DOHH2 (cell line): ENCODE measurements around the gene KLK2.

ENCODE experiments used
- H3F3A ChIP-seq: fragments of 200-600 bp; sonication (generic), shearing (Covaris generic); 2 replicates; pipeline ENCODE4 v1.6.0; 2016; ENCODE audit warnings: antibody characterized with exemption, mild to moderate bottlenecking; ENCODE audit not compliant: control insufficient read depth, insufficient read depth
- H3K27ac ChIP-seq: fragments of 200-600 bp; sonication (generic); 2 replicates; pipeline ENCODE4 v1.5.1; 2014; ENCODE audit warnings: low read depth, mild to moderate bottlenecking, low read length, moderate library complexity
- H3K27me3 ChIP-seq: fragments of 200-600 bp; sonication (generic); 2 replicates; pipeline ENCODE4 v1.6.1; 2014; ENCODE audit warnings: mild to moderate bottlenecking, low read length, mixed read lengths; ENCODE audit not compliant: control insufficient read depth
- H3K36me3 ChIP-seq: fragments of 200-600 bp; sonication (generic); 2 replicates; pipeline ENCODE4 v1.6.1; 2014; ENCODE audit warnings: mild to moderate bottlenecking, low read length, moderate library complexity, mixed read lengths; ENCODE audit not compliant: control insufficient read depth
- H3K4me1 ChIP-seq: fragments of 200-600 bp; sonication (generic); 2 replicates; pipeline ENCODE4 v1.6.1; 2014; ENCODE audit warnings: mild to moderate bottlenecking, low read length, mixed read lengths; ENCODE audit not compliant: control insufficient read depth
- H3K4me2 ChIP-seq: fragments of 200-600 bp; sonication (generic); 2 replicates; pipeline ENCODE4 v1.6.0; 2014; ENCODE audit warnings: mild to moderate bottlenecking, low read length, moderate library complexity
- H3K4me3 ChIP-seq: fragments of 200-600 bp; sonication (generic); 2 replicates; pipeline ENCODE4 v1.5.1; 2014; ENCODE audit warnings: mild to moderate bottlenecking, low read length, mixed read lengths
- H3K79me2 ChIP-seq: fragments of 200-600 bp; sonication (generic); 2 replicates; pipeline ENCODE4 v1.6.1; 2014; ENCODE audit warnings: mild to moderate bottlenecking, low read length, mixed read lengths; ENCODE audit not compliant: control insufficient read depth
- H3K9me2 ChIP-seq: fragments of 200-600 bp; sonication (generic); replicated peaks from 2 replicates; pipeline ENCODE4 v1.6.1; 2014; ENCODE audit warnings: mild to moderate bottlenecking, low read length, mixed read lengths; ENCODE audit not compliant: control insufficient read depth
- H3K9me3 ChIP-seq: fragments of 200-600 bp; sonication (generic); 2 replicates; pipeline ENCODE4 v1.6.1; 2014; ENCODE audit warnings: antibody characterized with exemption, low read length, mixed read lengths; ENCODE audit not compliant: control insufficient read depth, insufficient read depth
- H4K20me1 ChIP-seq: fragments of 200-600 bp; sonication (generic); 2 replicates; pipeline ENCODE4 v1.6.0; 2014; ENCODE audit warnings: low read depth, mild to moderate bottlenecking, antibody characterized with exemption, low read length, moderate library complexity; ENCODE audit not compliant: control insufficient read depth, insufficient read depth
- CTCF ChIP-seq: fragments of 200-600 bp; sonication (generic); IDR thresholded peaks from one replicate; pipeline ENCODE4 v1.5.1; 2014; ENCODE audit warnings: antibody characterized with exemption, mild to moderate bottlenecking, low read depth, low read length; ENCODE audit not compliant: poor library complexity, severe bottlenecking
- EZH2phosphoT487 ChIP-seq: fragments of 200-600 bp; sonication (generic); IDR thresholded peaks from 2 replicates; pipeline ENCODE4 v1.6.1; 2017; ENCODE audit warnings: borderline replicate concordance, mild to moderate bottlenecking, antibody characterized with exemption, low read length, moderate library complexity, mixed read lengths

Gene KLK2

DNA sequence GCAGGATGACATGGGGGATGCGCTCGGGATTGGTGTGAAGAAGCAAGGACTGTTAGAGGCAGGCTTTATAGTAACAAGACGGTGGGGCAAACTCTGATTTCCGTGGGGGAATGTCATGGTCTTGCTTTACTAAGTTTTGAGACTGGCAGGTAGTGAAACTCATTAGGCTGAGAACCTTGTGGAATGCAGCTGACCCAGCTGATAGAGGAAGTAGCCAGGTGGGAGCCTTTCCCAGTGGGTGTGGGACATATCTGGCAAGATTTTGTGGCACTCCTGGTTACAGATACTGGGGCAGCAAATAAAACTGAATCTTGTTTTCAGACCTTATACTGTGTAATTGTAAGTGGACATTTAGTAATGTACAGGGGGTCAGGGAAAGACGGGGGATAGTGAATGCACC is 7.0 kb downstream of the KLK2 start:
- Histone ChIP-seq H3F3A (no peaks in the 10 kb centered on the region), H3K9me2 (no peaks in the 10 kb centered on the region), H4K20me1 (no peaks in the 10 kb centered on the region), H3K4me2 (no peak overlapping the region), H3K36me3 (no peaks in the 10 kb centered on the region), H3K4me3 (no peak overlapping the region), H3K4me1 (no peaks in the 10 kb centered on the region), H3K9me3 (no peaks in the 10 kb centered on the region), H3K27ac (no peak overlapping the region), H3K27me3 (peaks cover 33% of the 10 kb centered on the region), H3K79me2 (no peaks in the 10 kb centered on the region)
- TF ChIP-seq CTCF (no peak), EZH2phosphoT487 (no peak)

GRCh38 chr19:50882188-50882587 is 8.9 kb downstream of the KLK2 start:
- Histone ChIP-seq H3K79me2 (no peaks in the 10 kb centered on the region), H4K20me1 (no peaks in the 10 kb centered on the region), H3K27ac (no peak overlapping the region), H3K4me2 (no peak overlapping the region), H3K4me1 (no peaks in the 10 kb centered on the region), H3K36me3 (no peaks in the 10 kb centered on the region), H3K4me3 (no peak overlapping the region), H3K27me3 (peaks cover 30% of the 10 kb centered on the region), H3K9me2 (no peaks in the 10 kb centered on the region), H3F3A (no peaks in the 10 kb centered on the region), H3K9me3 (no peaks in the 10 kb centered on the region)
- no peak for TF ChIP-seq EZH2phosphoT487
- TF ChIP-seq CTCF = peak; percentile 54

DNA sequence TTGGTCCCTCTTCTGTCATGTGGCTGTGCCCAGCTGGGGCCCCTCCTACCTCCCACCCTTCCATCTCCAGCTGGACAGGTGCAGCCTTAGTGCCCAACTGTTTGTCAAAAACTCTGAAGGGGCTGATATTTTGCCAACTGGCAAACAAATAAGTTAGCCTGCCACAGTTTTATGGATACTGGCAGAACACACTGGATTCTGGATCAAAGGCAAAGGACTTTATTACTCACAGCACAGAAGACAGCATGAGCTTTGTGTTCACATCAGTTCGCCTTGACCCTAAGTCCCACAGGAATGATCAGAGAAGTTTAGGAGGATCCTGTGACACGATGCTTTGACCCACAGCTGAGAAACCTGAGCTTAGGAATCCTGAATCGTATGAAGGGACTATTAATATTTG is 16.4 kb downstream of the KLK2 start:
- Histone ChIP-seq H3K27ac (no peak overlapping the region), H3K79me2 (no peaks in the 10 kb centered on the region), H3K4me2 (no peak overlapping the region), H3K27me3 (peaks cover 14% of the 10 kb centered on the region; the same call in 1 of the 2 replicates), H3K4me3 (no peak overlapping the region), H3K4me1 (no peaks in the 10 kb centered on the region), H3K9me2 (no peaks in the 10 kb centered on the region), H3K36me3 (no peaks in the 10 kb centered on the region), H4K20me1 (no peaks in the 10 kb centered on the region), H3F3A (no peaks in the 10 kb centered on the region), H3K9me3 (peaks cover 2% of the 10 kb centered on the region; the same call in 1 of the 2 replicates)
- no peak for TF ChIP-seq EZH2phosphoT487
- TF ChIP-seq CTCF = no peak
